Inflammatory macrophage (primary cell): ENCODE results near the gene EEA1.
A peak's percentile ranks its signal among the peaks of the same experiment; 100 is the strongest.

Source experiments
- DNase-seq, 2 donors: peaks; one replicate each; pipeline ENCODE4 v3.0.0-alpha.2; 2020 to 2022

Gene EEA1

DNA sequence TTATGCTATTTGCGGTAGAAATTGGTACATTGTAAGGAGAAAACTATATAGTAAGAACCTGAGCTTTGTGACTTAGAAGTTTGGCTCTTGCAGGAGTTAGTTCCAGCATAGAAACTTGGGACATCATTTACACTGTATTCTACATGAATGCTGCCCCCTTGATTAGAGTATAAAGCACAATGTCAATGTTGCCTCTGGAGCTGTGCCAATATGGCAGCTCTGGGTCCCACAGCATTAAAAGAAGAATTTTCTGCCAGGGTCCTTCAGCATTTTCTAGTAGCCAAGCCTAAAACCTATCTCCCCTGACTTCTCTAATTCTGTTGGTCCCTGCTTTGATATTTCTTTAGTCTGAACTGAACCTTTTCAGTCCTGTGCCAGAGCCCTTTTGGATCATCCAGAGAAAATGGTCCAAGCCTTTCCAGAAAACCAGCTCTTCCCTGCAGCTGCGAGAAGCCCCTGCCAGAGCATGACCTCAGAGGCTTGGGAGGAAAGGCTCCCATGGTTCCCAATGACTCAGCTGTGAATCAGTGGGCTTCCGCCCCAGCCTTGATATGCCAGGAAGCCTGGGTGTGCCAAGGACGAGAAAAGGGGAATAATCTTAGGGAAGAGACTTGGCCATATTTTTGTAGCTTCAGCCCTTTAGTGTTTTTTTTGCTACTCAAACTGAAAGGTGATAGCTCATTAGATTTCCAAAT lies 183.1 kb downstream of the EEA1 start:
- no peak for DNase-seq

DNA sequence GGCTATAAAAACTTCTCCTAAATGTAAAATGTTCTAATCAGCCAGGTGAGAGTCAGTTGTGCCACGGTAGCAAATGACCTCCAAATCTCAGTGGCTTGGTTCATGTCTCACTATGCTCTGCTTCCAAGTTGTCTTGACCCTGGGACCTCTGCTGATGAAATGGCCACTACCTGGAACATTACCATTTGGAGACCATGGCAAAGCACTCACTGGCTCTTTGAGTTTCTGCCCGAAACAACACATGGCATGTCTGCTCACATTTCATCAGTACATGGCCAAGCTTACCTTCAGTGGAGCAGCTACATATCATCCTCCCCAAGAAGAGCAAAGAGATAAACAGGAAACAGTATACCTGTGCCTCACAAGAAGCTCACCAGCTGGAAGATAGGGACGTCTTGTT lies 186.1 kb downstream of the EEA1 start:
- DNase-seq, result no peak

DNA sequence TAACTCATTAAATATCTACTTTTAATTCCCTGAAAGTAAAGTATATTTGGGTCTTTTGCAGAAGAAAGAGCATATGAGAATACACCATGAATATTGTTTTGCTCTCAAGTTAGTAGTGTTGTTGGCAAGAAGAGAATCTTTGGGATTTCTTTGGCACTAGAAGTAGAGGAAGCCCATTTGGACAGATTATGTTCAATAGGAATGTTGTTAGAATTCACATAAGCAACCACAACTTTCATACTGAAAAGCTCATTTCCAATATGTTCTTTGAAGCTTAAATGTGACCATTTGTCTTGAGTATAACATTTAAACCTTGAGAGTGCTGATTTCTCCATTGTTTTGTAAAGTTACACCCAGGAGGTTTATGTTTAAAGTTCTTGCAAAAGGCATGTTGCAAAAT lies 188.7 kb downstream of the EEA1 start:
- DNase-seq, result no peak

DNA sequence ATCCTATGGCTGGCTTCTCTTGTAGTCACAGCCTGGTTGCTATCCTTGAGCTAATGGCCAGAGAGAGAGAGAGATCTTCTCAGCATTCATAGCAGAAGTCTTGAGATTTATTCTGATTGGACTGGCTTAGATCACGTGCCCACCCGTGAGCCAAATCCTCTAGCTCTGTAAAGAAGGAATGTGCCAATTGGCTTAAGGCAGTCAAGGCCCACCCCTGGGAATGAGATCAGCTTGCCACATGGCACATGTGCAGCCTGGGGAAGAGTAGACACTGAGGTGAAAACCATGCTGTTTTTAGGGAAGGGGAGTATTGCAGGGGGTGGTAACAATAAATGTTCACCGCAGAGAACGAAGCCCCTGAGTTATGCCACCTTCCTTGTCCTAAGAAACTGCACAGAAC lies 190.0 kb downstream of the EEA1 start:
- no peak for DNase-seq

DNA sequence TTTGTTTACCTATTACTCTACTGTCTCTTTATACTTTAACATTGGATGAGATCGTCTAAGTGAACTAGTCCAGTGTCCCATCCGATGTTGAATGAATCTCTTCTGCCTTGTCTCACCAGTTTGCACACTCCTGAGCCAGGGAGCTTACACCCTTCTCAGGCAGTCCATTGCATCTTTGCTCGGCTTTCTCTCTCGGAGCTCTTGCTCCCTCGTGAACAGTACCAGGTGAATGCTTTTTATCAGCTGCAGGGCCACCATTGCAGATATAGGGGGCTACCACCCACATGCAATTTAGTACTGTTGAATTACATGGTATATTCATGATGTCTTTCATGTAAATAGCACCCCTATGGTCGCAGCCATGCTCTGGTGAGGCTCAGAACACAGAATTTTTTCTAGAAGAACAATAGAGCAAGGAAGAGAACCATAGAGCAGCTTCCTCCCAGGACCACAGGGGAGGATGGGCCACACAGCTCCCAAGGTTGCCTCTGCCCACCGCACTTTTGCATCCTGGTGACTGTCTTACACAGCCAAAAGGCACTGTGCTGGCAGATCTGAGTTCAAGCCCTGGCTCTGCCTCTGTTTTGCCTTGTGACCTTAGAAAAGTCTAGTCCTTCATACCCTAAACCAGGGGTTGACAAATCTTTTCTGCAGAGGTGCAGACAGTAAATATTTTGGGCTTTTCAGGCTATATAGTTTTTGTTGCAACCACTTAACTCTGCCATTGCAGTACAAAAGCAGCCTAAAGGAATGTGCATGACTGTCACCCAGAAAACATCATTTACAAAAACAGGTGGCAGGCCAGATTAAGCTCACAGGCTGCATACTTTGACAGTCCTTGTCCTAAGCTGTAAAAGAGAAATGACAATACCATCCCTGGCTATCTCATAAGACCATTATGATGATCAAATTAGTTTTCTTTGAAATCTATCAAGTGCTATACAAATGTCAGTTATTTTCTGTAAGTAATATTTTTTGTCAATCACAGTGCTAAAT lies 190.9 kb downstream of the EEA1 start:
- DNase-seq, result no peak

DNA sequence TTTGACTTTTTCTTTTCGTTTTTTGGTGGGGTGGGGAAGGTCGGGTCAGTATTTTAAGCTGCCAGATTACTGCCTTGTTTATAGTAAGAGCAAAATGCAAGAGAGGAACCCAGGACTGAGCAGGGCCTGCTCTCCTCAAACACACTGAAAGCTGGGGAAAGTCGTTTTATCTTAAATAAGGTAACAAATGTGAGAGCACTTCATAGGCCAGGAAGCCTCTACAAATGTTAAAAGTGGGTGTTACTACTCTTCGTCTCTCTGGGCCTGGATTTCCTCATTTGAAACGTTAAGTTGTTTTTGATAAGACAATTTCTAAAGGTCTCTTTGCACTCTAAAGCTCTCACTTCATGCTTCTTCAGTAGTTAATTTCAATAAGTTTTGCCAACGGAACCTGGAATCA lies 192.5 kb downstream of the EEA1 start:
- no peak for DNase-seq

DNA sequence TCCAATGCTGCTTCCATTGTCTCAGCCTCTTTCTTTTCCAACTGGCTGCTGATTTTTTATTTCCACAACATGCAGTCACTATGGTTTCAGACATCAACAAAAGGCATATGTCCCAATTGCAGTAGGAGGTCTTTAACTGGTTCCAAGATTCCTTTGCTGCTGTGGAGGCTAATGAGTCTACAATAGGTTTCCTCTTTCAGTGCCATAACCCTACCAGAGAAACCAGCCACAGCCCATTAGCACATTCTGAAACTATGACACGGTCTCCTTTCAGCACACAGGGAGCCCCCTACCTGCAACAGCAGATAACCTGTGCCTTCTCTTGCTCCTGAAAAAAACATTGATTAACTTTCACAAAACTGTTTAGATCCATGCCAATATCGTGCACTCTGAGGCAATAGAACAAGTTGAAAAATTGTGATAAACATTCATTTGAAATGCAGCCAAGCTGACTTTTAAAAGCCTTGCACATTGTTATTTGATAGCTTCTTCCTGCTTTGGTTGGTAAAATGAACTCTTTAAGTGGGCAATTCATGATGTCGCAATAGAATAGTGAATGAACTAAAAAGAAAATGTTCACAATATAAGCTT lies 193.9 kb downstream of the EEA1 start:
- no peak for DNase-seq

DNA sequence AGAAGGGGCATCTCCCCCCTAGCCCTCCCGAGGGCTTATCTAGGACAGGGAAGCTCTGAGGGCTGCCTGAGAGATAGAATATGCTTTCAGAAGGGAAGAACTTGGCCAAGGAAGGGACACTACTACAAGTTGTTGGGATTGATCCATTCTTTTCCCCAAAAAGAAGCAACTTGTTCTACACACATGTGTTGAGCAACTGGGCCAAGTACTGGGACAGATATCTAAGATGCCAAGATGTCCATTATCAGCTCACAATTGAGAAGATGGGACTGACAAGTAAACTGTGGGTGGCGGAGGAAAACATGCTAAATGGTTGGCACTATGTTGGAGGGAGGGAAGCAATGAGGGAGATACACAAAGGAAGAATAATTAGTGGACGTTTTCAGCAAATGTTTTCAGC lies 195.4 kb downstream of the EEA1 start:
- no peak for DNase-seq

DNA sequence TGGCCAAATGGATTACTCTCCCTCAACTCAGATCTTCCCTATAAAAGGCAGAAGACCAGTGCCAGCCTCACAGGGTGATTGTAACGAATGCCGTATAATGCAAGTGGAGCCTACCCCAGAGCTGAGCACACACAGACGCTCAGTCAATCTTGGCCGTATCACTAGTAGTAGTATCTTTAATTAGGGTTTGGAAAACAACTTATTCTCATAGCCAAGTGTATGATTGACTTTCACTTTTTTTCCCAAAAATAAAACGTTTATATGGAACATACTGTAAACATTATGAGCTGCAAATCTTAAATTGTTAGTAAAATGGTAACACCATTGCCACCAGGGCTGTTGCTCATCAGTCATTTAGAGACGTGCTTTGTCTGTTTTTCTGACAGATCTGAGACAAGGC lies 195.9 kb downstream of the EEA1 start:
- DNase-seq, result no peak

DNA sequence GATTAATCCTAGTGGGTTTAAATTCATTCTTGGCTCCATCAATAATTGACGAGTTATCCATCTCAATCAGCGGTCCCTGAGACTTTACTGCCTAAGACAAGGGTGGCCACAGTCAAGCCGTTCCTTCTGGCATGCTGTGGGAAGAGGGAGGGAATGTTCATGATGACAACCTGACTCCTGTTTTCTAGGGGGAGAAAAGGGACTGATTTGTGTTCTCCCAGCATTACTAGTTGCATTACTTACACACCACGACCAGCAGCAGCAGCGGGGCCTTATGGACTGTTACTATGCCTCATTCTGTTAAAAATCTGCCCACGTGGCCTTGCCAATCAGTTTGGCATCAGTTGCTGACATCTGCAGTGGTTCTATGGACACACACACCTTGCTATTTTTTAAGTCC lies 196.4 kb downstream of the EEA1 start:
- DNase-seq, result no peak

DNA sequence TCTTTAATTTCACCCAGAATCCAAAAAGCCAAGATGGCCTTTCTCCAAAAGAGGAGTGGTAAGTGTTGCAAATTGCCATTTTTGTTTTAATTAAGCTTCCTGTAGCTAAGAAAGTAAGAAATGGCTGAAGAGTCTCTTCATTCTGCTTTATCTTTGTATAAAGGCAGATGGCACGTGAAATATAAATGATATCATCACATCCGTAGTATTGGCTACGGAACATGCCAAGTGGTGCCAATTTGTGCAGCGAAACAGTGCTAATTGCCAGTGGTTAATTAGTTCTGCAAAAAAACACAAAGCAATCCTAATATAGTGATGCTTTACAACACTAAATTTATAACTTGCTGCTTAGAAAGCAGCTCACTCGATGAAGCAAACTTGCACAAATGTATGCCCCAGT lies 196.9 kb downstream of the EEA1 start:
- no peak for DNase-seq

DNA sequence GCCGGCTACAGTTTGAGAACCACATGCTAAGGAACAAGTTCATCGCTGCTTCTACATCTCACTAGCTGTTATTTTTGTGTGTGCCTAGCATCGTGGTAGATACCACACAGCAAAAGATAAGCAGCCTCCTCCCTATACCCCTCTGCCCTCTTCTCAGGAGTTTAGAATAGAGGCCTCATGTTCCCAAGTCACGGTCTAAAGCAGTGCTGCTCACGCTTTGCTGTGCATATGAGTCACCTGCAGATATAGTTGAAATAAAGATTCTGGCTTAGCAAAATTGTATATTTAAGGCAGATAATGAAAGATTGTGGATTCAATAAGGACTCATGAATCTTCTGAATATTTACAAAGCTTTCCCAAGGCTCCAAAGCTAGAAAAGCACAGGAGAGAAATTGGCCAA lies 198.3 kb downstream of the EEA1 start:
- DNase-seq, result no peak

DNA sequence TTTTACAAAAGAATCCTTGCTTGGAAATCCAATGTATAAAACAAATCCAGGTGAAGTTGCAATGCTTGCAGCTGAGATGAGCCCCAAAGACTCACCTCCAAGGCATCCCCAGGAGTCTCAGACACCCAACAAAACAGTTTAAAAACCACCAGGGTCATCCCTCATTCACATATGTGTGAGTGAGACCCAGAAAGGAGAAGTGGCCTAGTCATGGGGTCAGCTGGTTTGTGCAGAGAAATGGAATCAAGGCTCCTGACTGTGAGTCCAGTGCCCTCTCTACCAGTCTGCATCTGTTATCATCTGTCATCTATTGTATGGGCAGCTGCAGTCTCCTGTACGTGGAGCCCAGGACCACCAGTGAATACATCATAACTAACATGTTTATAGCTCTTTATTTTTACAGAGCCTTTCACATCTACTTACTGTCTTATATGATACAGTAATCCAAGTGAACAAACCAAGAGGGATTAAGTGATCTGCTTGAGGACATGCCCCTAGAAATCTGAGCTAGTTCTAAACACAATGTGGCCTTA lies 199.3 kb downstream of the EEA1 start:
- peak; percentile 22 to 57 for DNase-seq

DNA sequence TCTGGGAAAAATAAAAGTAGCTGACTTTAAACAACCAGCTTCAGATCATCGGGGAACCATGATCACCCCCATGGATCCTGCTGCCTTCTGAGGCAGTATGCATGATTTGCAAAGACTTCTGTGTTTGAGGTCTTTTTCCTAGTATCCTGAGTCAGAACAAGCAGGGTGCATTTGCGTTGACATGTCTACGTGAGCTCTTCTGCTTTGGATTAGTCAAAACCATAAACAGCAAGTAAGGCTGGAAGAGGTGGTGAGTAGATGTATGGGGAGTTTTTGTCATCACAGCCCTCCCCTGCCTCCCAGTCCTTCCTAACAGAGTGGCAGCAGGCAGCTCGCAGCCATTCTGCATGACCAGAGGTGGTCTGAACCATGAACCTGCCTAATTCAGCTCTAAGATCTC lies 202.2 kb downstream of the EEA1 start:
- DNase-seq, result no peak

DNA sequence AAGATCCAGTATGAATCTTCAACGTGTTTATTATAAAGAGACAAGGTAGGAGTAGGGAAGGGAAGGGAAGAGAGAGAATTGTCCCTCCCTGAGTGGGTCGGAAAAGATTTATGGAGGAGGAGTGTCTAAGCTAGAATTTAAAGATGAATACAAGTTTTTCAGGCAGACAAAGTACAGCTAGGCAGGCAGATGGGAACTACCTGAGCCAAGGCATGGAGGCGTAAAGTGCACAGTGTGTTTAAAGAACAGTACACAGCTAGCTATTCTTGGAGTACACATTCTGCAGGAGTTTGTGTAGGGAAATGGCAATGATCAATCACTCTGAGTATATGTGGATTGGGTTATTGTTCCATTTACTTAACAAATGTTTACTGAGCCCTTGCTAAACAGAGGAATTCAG lies 206.2 kb downstream of the EEA1 start:
- no peak for DNase-seq

DNA sequence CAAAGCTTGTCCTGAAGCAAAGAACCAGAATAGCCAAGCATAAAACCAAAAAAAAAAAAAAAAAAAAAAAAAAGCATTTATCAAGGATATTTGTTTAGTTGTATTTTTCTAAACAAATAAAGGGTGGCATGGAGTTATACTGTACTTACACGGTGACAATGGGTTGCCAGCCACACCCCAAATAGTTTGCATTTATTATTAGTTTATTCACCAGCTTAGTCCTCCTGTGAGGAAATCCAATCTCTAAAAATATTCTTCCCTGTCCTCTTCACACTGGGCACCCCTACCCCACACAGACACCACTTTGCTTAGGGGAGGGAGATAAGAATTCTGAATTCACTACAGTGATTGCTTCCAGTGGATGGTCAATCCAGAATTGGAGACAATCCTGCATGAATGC lies 207.4 kb downstream of the EEA1 start:
- DNase-seq, result no peak

DNA sequence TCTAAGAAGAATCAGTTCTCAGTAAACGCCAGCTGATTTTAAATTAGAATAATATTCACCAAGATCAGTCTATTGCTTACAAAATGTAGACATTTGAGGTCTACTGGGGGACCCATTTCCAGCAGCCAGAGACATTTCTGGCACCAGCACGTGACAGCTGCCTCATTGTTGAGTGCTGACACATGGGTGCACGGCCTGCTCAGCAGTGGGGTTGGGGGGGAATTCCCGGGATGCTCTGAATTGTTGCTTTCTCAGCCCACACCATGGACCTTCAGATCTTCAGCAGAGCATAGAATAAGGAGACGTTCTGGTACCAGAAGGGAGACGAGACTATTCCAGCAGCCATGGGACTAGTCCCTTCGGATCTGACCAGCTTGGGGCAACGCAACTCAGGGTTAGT lies 208.0 kb downstream of the EEA1 start:
- DNase-seq, result no peak
